ENCODE results near the gene GPBP1.
"Not testable (repeated sequence)": the region's sequence is repeated elsewhere in the genome, so short reads cannot be mapped to it uniquely, and the experiment has no call there.

The GPBP1 gene

GRCh38 chr5:57277085-57277484, 103.2 kb downstream of the GPBP1 start:
- H3K27ac ChIP-seq (ENCODE audit: poor library complexity, severe bottlenecking): no peak overlapping the region
- DNase-seq (ENCODE audit: low spot score) (no peak), ATAC-seq (ENCODE audit: low read depth) (no peak)
- no peaks in the 10 kb centered on the region for H3K27me3 ChIP-seq (ENCODE audit: insufficient read depth, poor library complexity, severe bottlenecking)
- H3K4me1 ChIP-seq (ENCODE audit: insufficient read depth, poor library complexity, severe bottlenecking): no peaks in the 10 kb centered on the region
- no peaks in the 10 kb centered on the region for H3K36me3 ChIP-seq (ENCODE audit: low read depth)
- no peak overlapping the region for H3K4me3 ChIP-seq (ENCODE audit: severe bottlenecking)
- TF ChIP-seq, protein P1, sequence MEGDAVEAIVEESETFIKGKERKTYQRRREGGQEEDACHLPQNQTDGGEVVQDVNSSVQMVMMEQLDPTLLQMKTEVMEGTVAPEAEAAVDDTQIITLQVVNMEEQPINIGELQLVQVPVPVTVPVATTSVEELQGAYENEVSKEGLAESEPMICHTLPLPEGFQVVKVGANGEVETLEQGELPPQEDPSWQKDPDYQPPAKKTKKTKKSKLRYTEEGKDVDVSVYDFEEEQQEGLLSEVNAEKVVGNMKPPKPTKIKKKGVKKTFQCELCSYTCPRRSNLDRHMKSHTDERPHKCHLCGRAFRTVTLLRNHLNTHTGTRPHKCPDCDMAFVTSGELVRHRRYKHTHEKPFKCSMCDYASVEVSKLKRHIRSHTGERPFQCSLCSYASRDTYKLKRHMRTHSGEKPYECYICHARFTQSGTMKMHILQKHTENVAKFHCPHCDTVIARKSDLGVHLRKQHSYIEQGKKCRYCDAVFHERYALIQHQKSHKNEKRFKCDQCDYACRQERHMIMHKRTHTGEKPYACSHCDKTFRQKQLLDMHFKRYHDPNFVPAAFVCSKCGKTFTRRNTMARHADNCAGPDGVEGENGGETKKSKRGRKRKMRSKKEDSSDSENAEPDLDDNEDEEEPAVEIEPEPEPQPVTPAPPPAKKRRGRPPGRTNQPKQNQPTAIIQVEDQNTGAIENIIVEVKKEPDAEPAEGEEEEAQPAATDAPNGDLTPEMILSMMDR (IDR thresholded peaks at IDR 0.05; ENCODE audit: poor library complexity, severe bottlenecking): peak; percentile 70
- no peaks in the 10 kb centered on the region for H3K9me3 ChIP-seq (ENCODE audit: severe bottlenecking)

GRCh38 chr5:57280853-57281252, 107.0 kb downstream of the GPBP1 start:
- H3K27me3 ChIP-seq (ENCODE audit: insufficient read depth, poor library complexity, severe bottlenecking): no peaks in the 10 kb centered on the region
- H3K9me3 ChIP-seq (ENCODE audit: severe bottlenecking): no peaks in the 10 kb centered on the region
- H3K36me3 ChIP-seq (ENCODE audit: low read depth): no peaks in the 10 kb centered on the region
- DNase-seq (ENCODE audit: low spot score): no peak
- ATAC-seq (ENCODE audit: low read depth): peak; percentile 52; the same call in 2 of the 3 replicates
- no peak overlapping the region for H3K27ac ChIP-seq (ENCODE audit: poor library complexity, severe bottlenecking)
- TF ChIP-seq, protein P1 (IDR thresholded peaks at IDR 0.05; ENCODE audit: poor library complexity, severe bottlenecking): no peak
- H3K4me1 ChIP-seq (ENCODE audit: insufficient read depth, poor library complexity, severe bottlenecking): no peaks in the 10 kb centered on the region
- H3K4me3 ChIP-seq (ENCODE audit: severe bottlenecking): no peak overlapping the region

- not testable (repeated sequence) for DNase-seq (ENCODE audit: low spot score); H3K4me3 ChIP-seq (ENCODE audit: severe bottlenecking); H3K9me3 ChIP-seq (ENCODE audit: severe bottlenecking); H3K27ac ChIP-seq (ENCODE audit: poor library complexity, severe bottlenecking); H3K36me3 ChIP-seq (ENCODE audit: low read depth); ATAC-seq (ENCODE audit: low read depth); H3K27me3 ChIP-seq (ENCODE audit: insufficient read depth, poor library complexity, severe bottlenecking); H3K4me1 ChIP-seq (ENCODE audit: insufficient read depth, poor library complexity, severe bottlenecking)
Observed at GRCh38 chr5:57285084-57285483, 111.2 kb downstream of the GPBP1 start.

DNA sequence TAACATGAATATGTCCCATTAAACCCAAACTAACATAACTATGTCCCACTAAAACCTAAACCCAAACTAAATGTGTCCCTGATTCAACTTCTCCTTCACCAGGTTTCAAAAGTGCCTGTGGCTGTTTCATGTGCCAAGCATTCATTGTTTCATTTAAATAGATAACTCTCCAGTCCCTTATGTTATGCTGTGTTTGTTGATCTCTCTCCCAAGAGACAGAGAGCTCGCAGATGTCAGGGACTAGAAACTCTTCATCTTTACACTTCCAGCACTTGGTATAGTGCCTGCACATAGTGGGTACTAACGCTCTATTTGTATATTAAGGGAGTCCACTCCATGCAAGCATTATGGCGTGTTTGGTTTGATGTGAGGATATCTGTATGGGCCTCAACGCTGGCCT, 118.0 kb downstream of the GPBP1 start:
- H3K4me3 ChIP-seq (ENCODE audit: severe bottlenecking): no peak overlapping the region
- TF ChIP-seq, protein P1 (IDR thresholded peaks at IDR 0.05; ENCODE audit: poor library complexity, severe bottlenecking): no peak
- no peak for DNase-seq (ENCODE audit: low spot score)
- ATAC-seq (ENCODE audit: low read depth): no peak
- no peaks in the 10 kb centered on the region for H3K9me3 ChIP-seq (ENCODE audit: severe bottlenecking)
- no peaks in the 10 kb centered on the region for H3K36me3 ChIP-seq (ENCODE audit: low read depth)
- no peaks in the 10 kb centered on the region for H3K27me3 ChIP-seq (ENCODE audit: insufficient read depth, poor library complexity, severe bottlenecking)
- H3K27ac ChIP-seq (ENCODE audit: poor library complexity, severe bottlenecking): no peak overlapping the region
- H3K4me1 ChIP-seq (ENCODE audit: insufficient read depth, poor library complexity, severe bottlenecking): no peaks in the 10 kb centered on the region

- Histone ChIP-seq H3K4me1 (ENCODE audit: insufficient read depth, poor library complexity, severe bottlenecking) (no peaks in the 10 kb centered on the region), H3K36me3 (ENCODE audit: low read depth) (no peaks in the 10 kb centered on the region), H3K4me3 (ENCODE audit: severe bottlenecking) (no peak overlapping the region), H3K27ac (ENCODE audit: poor library complexity, severe bottlenecking) (no peak overlapping the region), H3K27me3 (ENCODE audit: insufficient read depth, poor library complexity, severe bottlenecking) (no peaks in the 10 kb centered on the region), H3K9me3 (ENCODE audit: severe bottlenecking) (no peaks in the 10 kb centered on the region)
- DNase-seq (ENCODE audit: low spot score) (no peak), ATAC-seq (ENCODE audit: low read depth) (no peak)
- TF ChIP-seq, protein P1 (IDR thresholded peaks at IDR 0.05; ENCODE audit: poor library complexity, severe bottlenecking): no peak
Observed at GRCh38 chr5:57292336-57292735, 118.5 kb downstream of the GPBP1 start.

Data from RWPE2 (cell line).